SK-N-MC (cell line): ENCODE measurements around the gene PBOV1.

Experiments used
- DNase-seq: peaks from one replicate; pipeline ENCODE4 v3.0.0-alpha.2; 2011; ENCODE audit warnings: low read depth, low spot score
- H3K27ac ChIP-seq: fragments of 200-600 bp; sonication (generic); 2 replicates; pipeline ENCODE4 v1.5.1; 2016; ENCODE audit warnings: mixed run types
- H3K36me3 ChIP-seq: fragments of 200-600 bp; sonication (generic); 2 replicates; pipeline ENCODE4 v1.6.1; 2017; ENCODE audit warnings: antibody characterized with exemption, low read length, mixed read lengths; ENCODE audit not compliant: insufficient read depth
- H3K4me3 ChIP-seq: fragments of 200-600 bp; sonication (generic); 2 replicates; pipeline ENCODE4 v1.5.1; 2016
- H3K9ac ChIP-seq: fragments of 200-600 bp; sonication (generic); 2 replicates; pipeline ENCODE4 v1.8.0; 2017; ENCODE audit warnings: mixed run types, mixed read lengths; ENCODE audit not compliant: insufficient read length
- H3K9me3 ChIP-seq: fragments of 200-600 bp; sonication (generic); 2 replicates; pipeline ENCODE4 v1.6.1; 2017; ENCODE audit warnings: low read depth, mild to moderate bottlenecking, antibody characterized with exemption, low read length, moderate library complexity, mixed read lengths
- EZH2 ChIP-seq: fragments of 200-600 bp; sonication (generic); IDR thresholded peaks from one replicate; pipeline ENCODE4 v1.6.1; 2017; ENCODE audit warnings: antibody characterized with exemption
- FOXP2 ChIP-seq: optimal IDR thresholded peaks from 2 replicates; pipeline ENCODE3; 2011; ENCODE audit warnings: mild to moderate bottlenecking, moderate library complexity; ENCODE audit not compliant: insufficient read depth; ENCODE audit errors: extremely low read length, control extremely low read depth
- POLR2AphosphoS5 ChIP-seq: IDR thresholded peaks from 2 replicates; pipeline ENCODE4 v1.6.1; 2012; ENCODE audit warnings: mild to moderate bottlenecking, low read depth, low read length, borderline replicate concordance

The PBOV1 gene

DNA sequence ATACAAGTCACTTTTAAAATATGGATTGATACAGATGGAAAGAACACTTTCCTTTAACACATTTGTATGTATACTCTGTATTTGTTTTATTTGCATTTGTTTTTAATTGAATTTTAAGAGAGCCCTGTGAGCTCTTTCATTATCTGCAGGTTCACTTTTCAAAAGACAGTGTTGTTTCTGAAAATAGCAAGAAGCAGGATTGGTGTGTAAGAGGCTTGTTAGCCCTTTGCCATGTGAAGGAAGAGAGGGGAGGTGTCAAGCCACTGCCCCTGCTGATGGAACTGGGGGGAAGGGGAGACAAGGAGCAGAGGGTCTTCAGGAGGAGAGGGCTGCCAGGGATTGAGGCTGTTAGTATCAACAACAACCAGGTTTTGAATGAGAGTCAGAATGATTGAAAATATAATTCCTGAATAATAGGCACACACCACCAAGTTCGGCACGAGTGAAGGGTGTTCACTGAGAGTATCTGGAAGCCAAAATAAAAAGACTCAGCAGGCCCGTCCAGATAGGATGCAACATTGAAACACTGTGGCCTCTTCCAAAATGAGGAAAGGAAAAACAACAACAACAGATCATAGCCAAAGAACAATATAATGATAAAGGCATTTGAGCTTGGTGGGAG lies 12.6 kb upstream of the PBOV1 start:
- H3K27ac ChIP-seq = no peak overlapping the region

DNA sequence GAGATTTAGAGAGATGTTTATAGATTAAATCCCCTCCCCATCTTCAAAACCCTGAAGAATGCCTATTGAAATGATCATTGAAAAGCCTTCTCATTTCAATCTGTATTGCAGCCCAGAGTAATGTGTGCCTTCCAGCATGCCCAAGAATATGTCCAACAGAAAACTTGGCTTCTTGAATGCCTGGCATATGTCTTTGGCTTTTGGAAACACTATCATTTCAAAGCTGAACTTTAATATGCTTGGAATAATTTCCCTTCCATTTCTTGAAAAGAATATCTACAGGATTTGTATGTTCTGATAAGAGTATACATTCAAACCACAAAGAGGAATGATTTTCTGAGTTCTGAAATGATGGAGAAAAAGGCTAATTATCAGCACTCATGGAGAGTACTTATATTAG lies 11.9 kb upstream of the PBOV1 start:
- no peak overlapping the region for H3K27ac ChIP-seq
- no peaks in the 10 kb centered on the region for H3K9me3 ChIP-seq
- DNase-seq = no peak
- no peaks in the 10 kb centered on the region for H3K36me3 ChIP-seq
- no peak for TF ChIP-seq FOXP2
- no peak for TF ChIP-seq EZH2
- no peak for TF ChIP-seq POLR2AphosphoS5
- no peak overlapping the region for H3K9ac ChIP-seq
- H3K4me3 ChIP-seq = no peak overlapping the region

More for the DNA sequence above, 12.6 kb upstream of the PBOV1 start:
- Histone ChIP-seq H3K36me3 (no peaks in the 10 kb centered on the region), H3K9ac (no peak overlapping the region), H3K4me3 (no peak overlapping the region), H3K9me3 (no peaks in the 10 kb centered on the region)
- TF ChIP-seq EZH2 = no peak
- no peak for TF ChIP-seq FOXP2
- TF ChIP-seq POLR2AphosphoS5 = no peak
- DNase-seq = no peak

DNA sequence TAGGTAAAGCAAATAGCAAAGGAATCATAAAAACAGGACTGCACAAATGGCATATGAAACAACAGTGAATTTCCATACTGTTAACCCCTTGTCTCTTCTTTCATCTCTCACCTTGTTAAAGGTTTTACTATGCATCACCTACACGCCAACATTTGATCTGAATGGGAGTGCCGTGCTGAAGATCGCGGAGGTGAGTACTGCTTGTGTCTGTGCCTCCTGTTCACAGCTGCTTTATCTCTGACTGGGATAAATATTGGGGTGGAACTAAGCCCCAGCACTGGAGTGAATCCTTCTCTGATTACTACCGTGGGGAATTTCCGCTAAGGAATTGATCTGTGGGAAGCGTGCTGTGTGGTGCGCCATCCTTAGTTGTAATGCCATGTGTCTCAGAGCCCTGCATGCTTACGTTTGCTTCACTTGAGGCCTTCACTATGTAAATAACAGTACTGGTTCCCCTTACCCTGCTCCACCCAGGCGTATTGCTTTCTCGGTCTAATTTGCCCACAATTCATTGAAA lies 11.4 kb upstream of the PBOV1 start:
- no peak overlapping the region for H3K4me3 ChIP-seq
- no peak for DNase-seq
- H3K36me3 ChIP-seq = no peaks in the 10 kb centered on the region
- H3K9ac ChIP-seq = no peak overlapping the region
- no peak overlapping the region for H3K27ac ChIP-seq
- TF ChIP-seq FOXP2 = no peak
- TF ChIP-seq EZH2 = no peak
- TF ChIP-seq POLR2AphosphoS5 = no peak
- no peaks in the 10 kb centered on the region for H3K9me3 ChIP-seq

DNA sequence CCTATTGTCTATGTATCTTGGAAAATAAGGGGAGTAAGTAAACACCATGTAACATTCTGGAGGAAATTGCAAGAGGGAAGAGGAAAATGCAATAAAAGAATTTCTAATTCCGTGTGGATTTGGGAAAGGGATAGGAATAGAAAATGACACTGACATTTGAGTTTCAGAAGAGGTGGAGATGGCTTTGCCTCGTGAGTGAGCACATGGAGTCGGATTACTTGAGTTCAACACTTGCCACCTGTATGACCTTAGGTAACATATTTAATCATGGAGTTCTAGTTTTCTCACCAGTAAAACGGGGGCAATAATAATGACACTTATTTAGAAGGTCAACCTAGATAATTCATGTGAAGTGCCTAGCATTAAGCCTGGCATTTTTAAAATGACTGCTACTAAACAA lies 10.8 kb upstream of the PBOV1 start:
- no peaks in the 10 kb centered on the region for H3K36me3 ChIP-seq
- H3K4me3 ChIP-seq = no peak overlapping the region
- no peak overlapping the region for H3K9ac ChIP-seq
- H3K9me3 ChIP-seq = no peaks in the 10 kb centered on the region
- TF ChIP-seq EZH2 = no peak
- no peak for TF ChIP-seq FOXP2
- TF ChIP-seq POLR2AphosphoS5 = no peak
- DNase-seq = no peak
- no peak overlapping the region for H3K27ac ChIP-seq

DNA sequence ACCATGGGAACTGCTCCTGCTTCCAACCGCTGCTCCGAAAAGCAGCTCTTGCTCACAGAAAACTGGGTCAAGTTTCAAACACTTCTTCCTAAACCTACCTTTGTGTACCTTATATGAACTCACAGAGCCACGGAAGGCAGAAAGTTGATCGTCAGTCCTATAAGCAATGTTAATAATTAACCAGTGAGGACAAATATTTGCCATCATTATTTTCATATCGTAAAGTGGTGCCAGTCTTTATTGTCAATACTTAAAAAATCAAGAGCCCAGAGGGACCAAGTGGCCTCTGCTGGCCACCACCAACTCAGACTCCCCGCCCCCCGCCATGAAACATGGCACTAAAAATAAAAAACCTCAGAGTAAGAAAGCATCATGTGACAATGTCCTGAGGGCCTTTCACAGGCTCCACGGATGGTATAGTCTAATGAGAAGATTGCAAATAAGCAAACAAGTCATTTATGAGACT lies 9.1 kb upstream of the PBOV1 start:
- no peak overlapping the region for H3K27ac ChIP-seq
- H3K36me3 ChIP-seq = no peaks in the 10 kb centered on the region
- no peak for DNase-seq
- TF ChIP-seq FOXP2 (no peak), EZH2 (no peak), POLR2AphosphoS5 (no peak)
- no peak overlapping the region for H3K9ac ChIP-seq
- H3K4me3 ChIP-seq = no peak overlapping the region
- no peaks in the 10 kb centered on the region for H3K9me3 ChIP-seq

DNA sequence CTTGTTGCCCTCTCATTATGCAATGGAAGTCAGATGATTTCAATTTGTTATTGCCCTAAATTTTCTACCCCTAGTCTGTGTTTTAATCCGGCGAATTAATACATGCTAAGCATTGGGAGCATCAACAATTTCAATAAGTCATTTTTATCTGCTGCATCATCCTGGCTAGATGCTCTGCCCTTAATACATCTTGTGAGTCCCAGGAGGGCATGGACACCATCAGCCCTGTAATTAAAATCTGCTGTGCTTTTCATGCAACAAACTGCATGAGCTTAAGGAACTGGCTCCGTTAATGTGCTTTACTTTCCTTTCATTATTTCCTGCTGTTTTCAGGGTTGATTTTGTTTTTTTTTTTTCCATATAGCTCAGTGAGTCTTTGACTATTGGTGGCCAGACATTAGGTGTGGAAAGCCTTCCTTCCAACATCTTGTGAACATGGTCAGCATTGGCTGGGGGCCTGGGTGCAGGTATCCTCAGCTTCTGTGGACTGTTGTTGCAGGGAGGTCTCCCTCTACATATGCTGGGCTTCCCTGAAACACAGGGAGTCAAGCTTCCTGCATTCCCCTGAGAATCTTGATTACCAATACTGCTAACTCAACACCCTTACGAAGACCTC lies 8.5 kb upstream of the PBOV1 start:
- no peaks in the 10 kb centered on the region for H3K9me3 ChIP-seq
- H3K4me3 ChIP-seq = no peak overlapping the region
- H3K9ac ChIP-seq = no peak overlapping the region
- H3K36me3 ChIP-seq = no peaks in the 10 kb centered on the region
- TF ChIP-seq FOXP2 = no peak
- TF ChIP-seq POLR2AphosphoS5 = no peak
- TF ChIP-seq EZH2 = no peak
- DNase-seq = no peak
- H3K27ac ChIP-seq = no peak overlapping the region

DNA sequence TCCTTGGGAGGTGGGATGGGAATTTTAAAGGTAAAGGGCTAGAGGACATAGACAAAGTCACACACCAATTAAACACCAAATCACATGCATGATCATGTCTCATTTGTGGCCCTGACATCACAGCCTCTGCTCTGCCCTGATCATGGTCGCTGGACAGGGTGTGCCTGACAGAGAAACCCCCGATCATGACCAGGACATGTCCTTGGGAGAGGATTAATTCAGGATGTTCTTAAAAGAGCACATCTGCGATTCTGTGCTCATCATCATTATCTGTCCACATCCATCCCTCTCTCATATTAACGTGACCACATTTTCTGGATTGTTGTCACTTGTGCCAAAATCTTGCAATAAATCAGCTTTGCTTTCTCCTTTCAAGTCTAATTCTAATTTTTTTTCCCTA lies 7.7 kb upstream of the PBOV1 start:
- H3K4me3 ChIP-seq = no peak overlapping the region
- H3K36me3 ChIP-seq = no peaks in the 10 kb centered on the region
- no peak for TF ChIP-seq FOXP2
- TF ChIP-seq POLR2AphosphoS5 = no peak
- TF ChIP-seq EZH2 = no peak
- H3K27ac ChIP-seq = no peak overlapping the region
- H3K9ac ChIP-seq = no peak overlapping the region
- no peaks in the 10 kb centered on the region for H3K9me3 ChIP-seq
- DNase-seq = no peak

DNA sequence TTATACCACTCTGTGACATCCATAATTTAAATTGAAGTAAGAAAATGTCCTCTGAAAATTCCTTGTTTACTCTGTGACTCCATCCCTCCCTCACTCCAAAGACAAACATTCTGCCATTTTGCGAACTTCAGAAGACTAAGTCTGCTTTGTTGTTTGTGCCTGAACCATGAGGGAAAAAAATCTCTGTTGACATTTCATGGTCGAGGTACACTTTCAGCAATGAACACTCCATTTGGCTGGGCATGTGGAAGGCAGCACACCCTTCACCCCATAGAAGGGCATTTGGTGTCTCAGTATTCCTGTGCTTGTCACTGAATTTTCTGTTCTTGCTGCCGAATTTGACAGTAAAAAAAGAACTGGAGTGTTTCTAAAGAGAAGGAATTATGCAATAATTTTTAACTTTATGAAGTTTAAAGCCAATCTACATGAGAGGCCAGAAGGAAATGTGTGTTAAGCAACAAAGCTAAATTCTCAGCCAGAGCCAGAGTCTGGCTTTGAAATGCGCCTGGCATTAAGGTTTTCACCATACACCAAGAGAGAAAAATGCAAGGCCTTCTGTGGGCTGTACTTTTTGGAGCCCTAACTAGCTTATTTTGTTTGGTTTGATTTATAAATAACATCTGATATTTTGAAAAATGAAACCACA lies 4.7 kb upstream of the PBOV1 start:
- H3K27ac ChIP-seq = no peak overlapping the region
- no peak for DNase-seq
- H3K36me3 ChIP-seq = no peaks in the 10 kb centered on the region
- no peak overlapping the region for H3K4me3 ChIP-seq
- no peak overlapping the region for H3K9ac ChIP-seq
- TF ChIP-seq FOXP2 (no peak), POLR2AphosphoS5 (no peak), EZH2 (no peak)
- no peaks in the 10 kb centered on the region for H3K9me3 ChIP-seq
